GM19372 (cell line): ENCODE measurements around the gene SLC4A2.
"Not testable (repeated sequence)": the region's sequence is repeated elsewhere in the genome, so short reads cannot be mapped to it uniquely, and the experiment has no call there.

Source experiments
- ATAC-seq: cut with Tn5 transposase; IDR thresholded peaks from one replicate; pipeline ENCODE4 v1.9.1; 2021; ENCODE audit warnings: mild to moderate bottlenecking, low read depth, moderate library complexity; ENCODE audit not compliant: unreplicated experiment

Gene SLC4A2

DNA sequence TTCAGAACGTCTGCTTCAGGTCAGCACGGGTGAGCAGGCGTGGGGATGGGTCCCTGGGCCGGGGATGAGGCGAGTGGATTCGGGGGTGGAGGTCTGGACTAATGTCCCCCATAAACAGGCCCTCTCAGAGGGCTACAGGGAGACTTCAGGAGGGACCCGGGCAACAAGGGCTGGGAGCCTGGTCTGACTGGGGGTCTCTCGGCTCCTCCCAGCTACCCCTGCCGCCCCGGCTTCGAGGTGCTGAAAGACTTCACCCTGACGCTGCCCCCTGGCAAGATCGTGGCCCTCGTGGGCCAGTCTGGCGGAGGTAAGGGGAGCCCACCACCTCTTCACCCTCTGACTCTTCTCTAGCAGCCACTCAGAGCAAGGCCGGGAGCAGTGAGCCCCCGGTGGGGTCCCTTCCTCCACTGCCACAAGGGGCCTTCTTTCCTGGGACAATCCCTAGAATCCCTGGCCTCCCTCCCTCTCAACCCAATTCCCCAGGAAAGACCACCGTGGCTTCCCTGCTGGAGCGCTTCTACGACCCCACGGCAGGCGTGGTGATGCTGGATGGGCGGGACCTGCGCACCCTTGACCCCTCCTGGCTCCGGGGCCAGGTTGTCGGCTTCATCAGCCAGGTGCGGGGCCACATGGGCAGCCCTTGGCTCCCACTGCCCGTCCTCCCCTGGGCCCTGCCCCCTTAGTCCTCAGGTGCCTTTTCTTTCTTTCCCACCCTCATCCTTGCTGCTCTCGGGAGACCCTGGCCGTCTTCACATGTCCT is 18.6 kb upstream of the SLC4A2 start:
- no peak for ATAC-seq

DNA sequence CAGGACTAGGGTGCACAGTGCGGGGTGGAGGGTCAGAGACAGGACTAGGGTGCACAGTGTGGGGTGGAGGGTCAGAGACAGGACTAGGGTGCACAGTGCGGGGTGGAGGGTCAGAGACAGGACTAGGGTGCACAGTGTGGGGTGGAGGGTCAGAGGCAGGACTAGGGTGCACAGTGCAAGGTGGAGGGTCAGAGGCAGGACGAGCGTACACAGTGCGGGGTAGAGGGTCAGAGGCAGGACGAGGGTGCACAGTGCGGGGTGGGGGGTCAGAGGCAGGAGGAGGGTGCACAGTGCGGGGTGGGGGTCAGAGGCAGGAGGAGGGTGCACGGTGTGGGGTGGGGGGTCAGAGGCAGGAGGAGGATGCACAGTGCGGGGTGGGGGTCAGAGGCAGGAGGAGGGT is 15.9 kb upstream of the SLC4A2 start:
- ATAC-seq = not testable (repeated sequence)

DNA sequence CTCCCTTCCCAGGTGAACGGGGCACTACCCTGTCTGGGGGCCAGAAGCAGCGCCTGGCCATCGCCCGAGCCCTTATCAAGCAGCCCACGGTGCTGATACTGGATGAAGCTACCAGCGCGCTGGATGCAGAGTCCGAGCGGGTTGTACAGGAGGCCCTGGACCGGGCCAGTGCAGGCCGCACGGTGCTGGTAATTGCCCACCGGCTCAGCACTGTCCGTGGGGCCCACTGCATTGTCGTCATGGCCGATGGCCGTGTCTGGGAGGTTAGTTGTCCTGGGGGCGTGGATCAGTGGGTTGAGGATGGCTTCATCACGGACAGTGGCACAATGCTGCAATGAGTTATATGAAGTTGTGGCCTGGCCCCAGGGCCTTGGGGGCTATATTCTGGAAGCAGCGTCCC is 15.4 kb upstream of the SLC4A2 start:
- no peak for ATAC-seq

DNA sequence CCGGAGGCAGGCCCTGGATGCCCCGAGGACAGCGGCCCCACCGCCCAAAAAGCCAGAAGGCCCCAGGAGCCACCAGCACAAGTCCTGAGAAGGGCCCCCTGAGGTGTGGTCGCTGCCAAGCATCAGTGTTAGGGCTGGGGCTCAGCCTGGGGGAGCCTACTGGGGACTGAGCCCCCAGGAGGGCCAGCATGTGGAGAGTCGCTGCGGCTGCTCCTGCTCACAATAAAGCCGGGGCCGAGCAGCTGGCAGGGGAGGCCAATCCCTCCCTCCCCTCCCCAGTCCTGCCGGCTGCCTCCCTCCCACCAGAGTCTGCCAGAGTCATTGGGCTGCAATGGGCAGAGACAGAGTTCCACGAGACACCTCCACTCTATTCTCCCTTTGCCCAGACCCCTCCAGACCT is 14.1 kb upstream of the SLC4A2 start:
- ATAC-seq = no peak

DNA sequence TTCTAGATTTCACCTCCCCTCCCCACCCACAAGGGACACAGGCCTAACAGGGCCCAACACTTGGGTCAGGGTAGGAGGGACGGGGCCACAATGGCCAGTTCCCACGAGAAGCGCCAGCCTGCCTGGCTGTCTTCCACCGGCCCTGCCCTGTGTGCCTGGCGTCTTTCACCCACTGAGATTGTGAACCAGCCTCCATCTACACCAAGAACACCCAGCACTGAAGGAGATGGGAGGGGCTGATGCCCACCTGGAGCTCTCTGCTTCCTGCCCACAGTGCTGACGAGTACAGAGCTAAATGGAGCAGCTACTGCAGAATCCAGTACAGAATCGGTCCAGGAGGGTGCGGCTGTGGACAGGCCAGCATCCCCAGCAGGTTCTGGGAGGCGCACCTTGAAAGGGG is 13.4 kb upstream of the SLC4A2 start:
- no peak for ATAC-seq

DNA sequence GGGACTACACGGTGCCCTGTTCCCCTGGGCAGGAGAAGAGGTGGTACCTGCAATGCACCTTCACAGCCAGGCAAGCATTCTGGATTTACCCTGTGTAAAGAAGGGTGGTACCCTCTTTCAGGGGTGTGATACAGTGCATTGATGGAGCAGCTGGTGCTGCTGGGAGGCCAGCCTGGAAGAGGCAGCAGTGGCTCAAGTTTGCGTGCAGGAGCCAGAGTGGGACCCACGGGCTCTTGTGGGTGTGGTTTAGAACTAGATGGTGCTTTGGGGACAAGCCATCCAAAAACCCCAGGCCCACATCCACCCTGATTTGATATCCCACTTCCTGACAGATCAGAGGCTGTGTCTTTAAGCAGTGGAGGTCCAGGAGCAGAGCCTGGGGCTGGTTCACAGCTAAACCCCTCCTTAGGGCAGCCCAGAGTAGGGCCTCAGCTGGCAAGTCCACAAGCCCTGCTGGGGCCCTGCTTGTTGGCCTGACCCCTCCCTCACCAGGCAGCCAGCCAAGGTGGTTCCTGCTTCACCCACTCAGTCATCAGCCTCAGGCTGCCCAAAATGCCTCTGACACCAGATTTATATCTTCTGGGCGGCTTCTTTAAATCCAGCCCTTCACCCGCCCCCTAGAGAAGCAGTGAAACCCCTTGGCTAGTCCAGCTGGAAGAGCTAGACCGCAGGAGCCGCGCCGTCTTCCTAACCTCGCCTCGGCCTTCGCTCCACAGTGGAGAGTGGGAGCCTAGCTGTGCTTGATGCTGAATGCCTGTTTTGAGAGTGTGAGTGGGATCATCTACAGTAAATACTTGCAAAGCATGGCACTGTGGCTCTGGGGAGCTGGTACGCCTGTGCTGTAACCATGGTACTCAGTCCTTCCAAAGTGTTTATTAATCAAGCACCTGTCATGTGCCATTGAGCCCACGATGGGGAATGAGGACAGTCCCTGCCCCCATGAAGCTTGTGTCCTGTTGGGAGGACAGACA is 12.5 kb upstream of the SLC4A2 start:
- no peak for ATAC-seq

DNA sequence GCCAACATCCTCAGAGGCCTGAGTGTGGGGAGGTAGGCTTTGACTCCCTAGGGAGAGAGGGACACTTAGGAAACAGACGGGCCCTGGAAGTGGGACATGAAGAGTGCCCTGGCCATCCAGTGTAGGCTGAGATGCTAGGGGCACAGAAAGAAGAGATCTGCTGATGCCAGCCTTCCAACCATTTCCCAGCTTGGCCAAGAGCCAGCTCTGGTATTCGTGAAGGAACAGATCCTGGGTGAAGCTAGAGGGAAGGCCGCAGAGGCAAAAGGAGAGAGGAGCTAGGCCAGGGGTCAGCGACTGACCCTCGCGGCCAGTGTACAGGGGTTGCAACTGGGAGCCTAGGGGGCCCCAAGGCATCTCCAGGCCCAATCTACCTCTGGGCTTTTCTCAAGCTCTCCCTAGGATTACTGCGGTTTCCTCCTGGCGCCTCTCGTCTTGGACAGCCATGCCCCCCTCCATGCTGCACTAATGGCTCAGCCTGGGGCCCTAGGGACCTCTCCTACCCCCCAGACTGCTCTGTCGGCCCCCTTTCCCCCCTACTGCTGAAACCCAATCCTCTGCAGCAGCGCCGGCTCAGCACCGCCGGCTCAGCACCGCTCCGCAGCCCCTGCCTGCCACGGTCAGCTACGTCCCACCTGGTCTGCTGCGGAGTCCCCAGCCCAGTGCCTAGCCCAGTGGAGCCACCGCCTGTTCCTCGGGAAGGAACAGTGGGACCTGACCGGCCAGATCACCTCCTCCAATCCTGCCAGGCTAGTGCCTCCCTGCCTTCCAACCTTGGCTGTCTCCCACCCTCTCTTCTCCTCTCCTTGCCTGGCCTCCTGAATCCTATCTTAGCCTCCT is 11.2 kb upstream of the SLC4A2 start, which contains the start of gene ASIC3:
ASIC3 (plus strand) TSS at position 556 of the 840 bp plus-strand sequence. CDS start 355 bp downstream, outside the sequence.
- ATAC-seq = no peak

DNA sequence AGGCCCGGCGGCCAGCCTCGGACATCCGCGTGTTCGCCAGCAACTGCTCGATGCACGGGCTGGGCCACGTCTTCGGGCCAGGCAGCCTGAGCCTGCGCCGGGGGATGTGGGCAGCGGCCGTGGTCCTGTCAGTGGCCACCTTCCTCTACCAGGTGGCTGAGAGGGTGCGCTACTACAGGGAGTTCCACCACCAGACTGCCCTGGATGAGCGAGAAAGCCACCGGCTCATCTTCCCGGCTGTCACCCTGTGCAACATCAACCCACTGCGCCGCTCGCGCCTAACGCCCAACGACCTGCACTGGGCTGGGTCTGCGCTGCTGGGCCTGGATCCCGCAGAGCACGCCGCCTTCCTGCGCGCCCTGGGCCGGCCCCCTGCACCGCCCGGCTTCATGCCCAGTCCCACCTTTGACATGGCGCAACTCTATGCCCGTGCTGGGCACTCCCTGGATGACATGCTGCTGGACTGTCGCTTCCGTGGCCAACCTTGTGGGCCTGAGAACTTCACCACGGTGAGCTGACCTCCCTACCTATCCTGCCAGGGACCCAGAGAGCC is 10.4 kb upstream of the SLC4A2 start:
- no peak for ATAC-seq

DNA sequence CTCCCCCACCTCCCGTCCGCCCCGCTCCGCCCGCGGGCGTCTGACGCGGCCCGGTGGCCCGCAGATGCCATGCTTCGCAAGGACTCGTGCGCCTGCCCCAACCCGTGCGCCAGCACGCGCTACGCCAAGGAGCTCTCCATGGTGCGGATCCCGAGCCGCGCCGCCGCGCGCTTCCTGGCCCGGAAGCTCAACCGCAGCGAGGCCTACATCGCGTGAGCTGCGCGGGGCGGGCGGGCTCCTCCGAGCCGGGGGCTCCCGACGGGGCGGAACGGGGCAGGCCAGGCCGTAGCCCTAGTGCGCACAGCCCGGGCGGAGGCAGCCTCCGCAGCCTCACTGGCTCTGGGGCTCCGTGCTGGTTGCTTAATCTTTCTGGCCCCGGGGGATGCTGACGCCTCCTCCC is 8.3 kb upstream of the SLC4A2 start:
- no peak for ATAC-seq

DNA sequence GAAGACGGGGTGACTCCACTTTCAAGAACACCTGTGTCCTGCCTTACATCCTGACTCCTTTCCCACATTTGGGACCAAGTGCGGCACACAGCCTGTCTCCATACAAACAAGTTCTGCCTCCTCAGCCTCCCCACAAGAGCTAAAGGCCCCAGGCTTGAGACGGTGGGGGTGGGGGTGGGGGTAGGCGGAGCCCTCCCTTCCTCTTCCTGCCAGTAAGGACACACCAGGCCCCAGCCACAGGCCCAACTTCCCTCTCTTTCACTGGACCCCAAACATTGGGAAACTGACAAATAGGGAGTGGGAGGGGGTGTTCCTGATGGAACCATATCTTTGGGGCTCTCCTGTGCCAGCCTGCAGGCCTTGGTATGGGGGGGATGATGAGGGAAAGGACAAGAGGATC is 6.3 kb upstream of the SLC4A2 start:
- ATAC-seq = no peak

DNA sequence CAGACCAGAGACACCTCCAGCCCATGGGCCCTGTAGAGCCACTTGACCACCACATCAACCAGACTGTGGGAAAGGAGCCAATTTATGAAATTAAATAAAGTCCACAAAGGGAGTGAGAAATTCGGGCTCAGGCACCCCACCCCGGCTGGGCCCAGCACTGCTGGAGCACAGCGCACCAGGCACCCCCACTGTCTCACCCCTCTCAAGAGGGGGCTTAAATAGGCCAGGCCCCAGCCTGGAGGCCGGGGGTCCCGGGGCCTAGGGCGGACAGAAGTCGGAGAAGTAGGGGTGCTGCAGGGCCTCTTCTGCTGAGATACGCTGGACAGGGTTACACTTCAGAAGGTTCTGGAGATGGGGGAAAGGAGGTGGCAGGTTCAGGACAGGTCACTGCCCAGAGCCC is 5.6 kb upstream of the SLC4A2 start:
- ATAC-seq = no peak

DNA sequence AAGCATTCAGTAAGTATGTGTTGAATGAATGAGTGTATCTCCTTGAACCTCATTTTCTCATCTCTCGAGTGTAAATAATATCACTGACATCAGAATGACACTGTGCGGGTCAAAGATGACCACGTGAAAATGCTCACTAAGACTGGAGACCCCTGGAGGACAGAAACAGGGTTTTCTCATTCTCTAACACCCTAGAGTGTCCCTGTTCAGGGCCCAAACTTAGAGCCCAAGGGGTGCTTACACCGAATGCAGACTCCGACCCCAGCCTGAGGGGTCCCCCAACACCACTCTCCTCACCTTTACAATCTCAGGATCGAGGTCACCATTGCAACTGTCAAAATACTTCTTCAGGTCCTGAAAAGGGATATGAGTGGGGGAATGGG is 3.1 kb upstream of the SLC4A2 start:
- ATAC-seq = no peak

DNA sequence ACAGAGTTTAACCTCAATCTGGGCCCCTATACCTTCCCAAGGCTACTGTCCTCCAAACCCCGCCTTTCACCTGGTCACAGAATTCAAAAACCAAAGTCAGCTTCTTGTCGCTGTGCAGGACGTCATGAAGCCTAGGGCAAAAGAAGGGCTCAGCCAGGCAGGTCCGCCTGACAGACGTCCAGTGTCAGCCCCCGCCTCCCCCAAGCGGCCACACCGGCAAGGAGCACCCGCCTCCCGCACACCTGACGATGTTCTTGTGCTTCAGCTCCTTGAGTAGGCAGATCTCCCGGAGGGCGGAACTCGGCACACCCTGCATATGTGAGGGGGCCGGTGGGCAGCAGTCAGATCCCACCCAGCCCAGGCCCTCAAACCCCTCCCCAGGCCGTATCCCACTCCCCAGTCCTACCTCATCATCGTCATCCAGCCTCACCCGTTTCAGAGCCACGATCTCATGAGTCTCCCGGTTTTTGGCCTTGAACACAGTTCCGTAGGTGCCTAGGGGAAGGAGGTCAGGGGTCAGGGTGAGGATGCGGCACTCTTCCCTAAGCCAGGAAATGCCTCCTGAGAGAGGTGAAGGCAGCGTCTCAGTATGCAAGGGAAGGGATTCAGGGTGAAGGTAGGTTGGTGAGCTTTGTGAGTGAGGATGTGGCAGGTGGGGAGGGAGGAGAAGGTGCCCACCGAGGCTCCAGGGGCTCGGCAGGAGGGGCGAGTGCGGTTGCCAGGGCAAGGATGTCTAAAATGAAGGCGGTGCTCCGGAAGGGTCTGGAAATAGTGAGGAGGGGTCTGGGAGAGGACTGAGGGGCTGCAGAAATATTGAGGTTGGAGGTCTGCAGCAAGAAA is 2.5 kb upstream of the SLC4A2 start:
- ATAC-seq = no peak

DNA sequence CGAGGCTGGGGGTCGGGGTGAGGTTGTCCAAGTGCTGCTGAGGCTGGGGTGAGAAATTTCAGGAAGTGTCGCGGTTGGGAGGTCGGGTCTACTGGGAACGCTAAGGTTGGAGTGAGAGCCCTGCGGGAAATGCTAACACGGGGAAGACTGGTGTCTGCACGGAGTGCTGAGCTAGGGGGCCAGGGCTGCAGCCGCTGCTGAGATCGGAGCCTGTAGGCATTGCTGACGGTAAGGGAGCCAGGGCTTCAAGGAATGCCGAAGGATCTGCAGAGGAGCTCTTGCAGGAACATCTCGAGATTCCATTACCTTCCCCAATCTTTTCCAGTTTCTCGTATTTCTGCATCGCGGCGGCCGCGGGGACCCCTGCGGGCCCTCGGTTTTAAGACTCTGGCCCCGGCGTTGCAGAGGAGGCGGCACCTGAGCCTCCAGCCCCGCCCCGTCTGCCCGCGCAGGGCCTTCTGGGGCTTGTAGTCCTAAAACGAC is 1.8 kb upstream of the SLC4A2 start, which contains the start of gene CDK5:
CDK5 (minus strand) TSS at position 392 of the 483 bp plus-strand sequence; CDS start at position 343, 49 bp downstream.
- ATAC-seq = peak; percentile 20

DNA sequence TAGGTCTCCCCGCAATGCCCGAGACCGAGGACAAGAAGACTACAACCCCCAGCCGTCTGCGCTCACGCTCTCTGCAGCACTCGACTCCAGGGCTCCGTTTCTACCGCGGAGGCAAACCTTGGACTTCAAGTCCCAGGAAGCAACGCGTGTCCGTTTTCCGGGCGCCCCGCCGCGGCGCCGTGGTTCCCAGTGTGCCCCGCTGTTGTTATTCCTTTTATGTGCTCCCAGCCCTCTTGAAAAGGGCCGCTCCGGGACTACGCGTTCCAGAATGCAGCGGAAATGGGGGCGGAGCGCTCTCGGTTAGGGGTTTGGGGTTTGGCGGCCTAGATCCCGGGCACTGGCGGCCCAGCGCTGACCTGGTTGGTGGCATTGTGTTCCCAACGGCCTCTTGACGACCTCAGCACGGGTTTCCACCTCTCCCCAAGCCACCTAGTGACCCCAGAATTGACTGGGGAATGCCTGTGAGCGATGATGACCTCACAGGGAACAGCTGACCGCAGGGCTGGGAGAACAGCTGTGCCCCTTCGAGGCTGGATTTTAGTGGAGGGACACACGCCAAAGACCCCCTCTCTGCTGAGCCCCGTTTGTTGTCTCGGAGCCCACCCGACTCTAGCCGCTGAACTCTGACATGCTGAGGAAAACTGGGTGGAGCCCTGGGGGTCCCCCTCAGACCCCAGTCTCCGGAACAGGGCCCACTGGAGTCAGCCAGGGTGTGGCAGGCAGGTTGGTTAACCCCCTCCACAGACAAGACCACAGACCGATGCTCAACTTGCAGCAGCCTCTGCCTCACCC is 1.2 kb upstream of the SLC4A2 start:
- ATAC-seq = peak; percentile 82

DNA sequence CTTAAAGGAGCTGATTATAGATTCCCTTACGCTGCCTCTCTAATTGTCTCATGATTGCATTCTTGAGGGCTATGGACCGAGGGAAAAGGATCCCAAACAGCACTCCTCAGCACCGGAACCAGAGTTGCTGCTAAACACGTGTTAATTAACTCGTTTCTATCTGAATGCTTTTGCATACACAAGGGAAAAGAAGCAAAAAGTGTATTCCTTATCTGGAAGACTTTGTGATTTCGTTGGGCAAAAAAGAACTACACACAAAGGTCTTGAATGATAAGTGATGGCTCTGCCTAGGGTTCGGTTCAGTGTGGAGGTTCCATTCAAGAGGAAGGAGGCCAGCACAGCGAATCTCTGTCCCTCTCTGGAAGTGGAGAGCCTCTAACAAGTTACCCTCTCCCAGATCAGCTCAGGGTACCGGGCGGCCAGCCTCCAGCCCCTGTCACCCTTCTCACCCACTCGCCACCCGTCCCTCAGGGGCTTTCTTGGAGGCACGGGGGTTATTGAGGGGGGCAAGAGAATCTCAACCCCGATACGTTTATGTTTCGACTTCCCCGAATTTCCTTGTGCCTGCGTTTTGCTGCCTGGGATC is 515 bp upstream of the SLC4A2 start:
- ATAC-seq = no peak

DNA sequence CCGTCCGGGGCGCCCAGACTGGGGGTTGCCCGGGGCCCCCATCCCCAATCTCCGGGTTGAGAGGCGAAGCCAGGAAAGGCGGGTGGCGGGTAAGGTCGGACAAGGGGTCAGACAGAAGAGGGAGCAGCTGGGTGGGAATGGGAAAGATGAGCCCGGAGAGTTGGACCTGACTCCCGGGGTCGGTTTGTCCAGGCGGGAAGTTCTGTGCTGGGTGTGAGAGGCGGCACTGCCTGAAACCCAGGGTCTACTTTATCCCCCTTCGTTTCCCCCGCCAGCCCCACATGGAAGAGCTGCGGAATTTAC is 675 bp downstream of the SLC4A2 start:
- no peak for ATAC-seq
